NB4 (cell line): ENCODE measurements around the gene PTPN20.
"Not testable (repeated sequence)": the region's sequence is repeated elsewhere in the genome, so short reads cannot be mapped to it uniquely, and the experiment has no call there.

Source experiments
- CTCF ChIP-seq: IDR thresholded peaks from one replicate; pipeline ENCODE4 v1.5.1; 2012; ENCODE audit warnings: low read depth, low read length
- MYC ChIP-seq: IDR thresholded peaks from 2 replicates; pipeline ENCODE4 v1.6.1; 2011; ENCODE audit warnings: low read depth, low read length
- POLR2A ChIP-seq: IDR thresholded peaks from 2 replicates; pipeline ENCODE4 v1.6.1; 2011; ENCODE audit warnings: mild to moderate bottlenecking; ENCODE audit not compliant: insufficient read length; ENCODE audit errors: extremely low read depth

- TF ChIP-seq CTCF, MYC, POLR2A: not testable (repeated sequence)
These were observed 3.8 kb upstream of the PTPN20 start for GRCh38 chr10:46907185-46908117.
